Measurements from ENCODE around the gene BBX.

Gene BBX

GRCh38 chr3:107675233-107675900, 152.6 kb downstream of the BBX start:
- Histone ChIP-seq H3K79me1 (ENCODE audit: low read depth, low read length) (no peaks in the 10 kb centered on the region), H2BK12ac (ENCODE audit: low read length) (no peak overlapping the region), H3K14ac (ENCODE audit: low read length) (no peak overlapping the region), H3K36me3 (replicated peaks in 1 of 2; ENCODE audit: control insufficient read depth in 2 of 2, insufficient read depth in 2 of 2, low read length in 2 of 2) (no peaks in the 10 kb centered on the region), H2BK15ac (ENCODE audit: low read length) (no peak overlapping the region), H3K9me3 (replicated peaks in 1 of 2; ENCODE audit: control insufficient read depth in 2 of 2, insufficient read depth in 1 of 2, low read depth in 1 of 2, low read length in 2 of 2) (no peaks in the 10 kb centered on the region), H3K18ac (ENCODE audit: low read length) (no peak overlapping the region), H4K8ac (ENCODE audit: low read depth, low read length) (no peak overlapping the region), H4K91ac (ENCODE audit: low read depth, low read length, poor library complexity) (no peak overlapping the region), H3K4me2 (ENCODE audit: insufficient read depth, low read length, poor library complexity, severe bottlenecking) (no peak overlapping the region), H3K27ac (replicated peaks; ENCODE audit: low read length) (no peak overlapping the region), H3K4ac (ENCODE audit: low read length) (no peak overlapping the region), H2BK5ac (ENCODE audit: low read length) (no peak overlapping the region), H3K23ac (ENCODE audit: low read depth, low read length, poor library complexity) (no peak overlapping the region), H2BK120ac (ENCODE audit: low read depth, low read length) (no peak overlapping the region), H3K4me3 (ENCODE audit: low read length in 2 of 2) (no peak overlapping the region), H2AFZ (ENCODE audit: low read length) (no peak overlapping the region), H3K9ac (ENCODE audit: low read depth, low read length, poor library complexity) (no peak overlapping the region), H3K27me3 (ENCODE audit: control insufficient read depth in 3 of 3, insufficient read depth in 3 of 3, low read depth in 1 of 3, low read length in 3 of 3) (no peaks in the 10 kb centered on the region), H3K4me1 (ENCODE audit: control insufficient read depth in 2 of 2, insufficient read depth in 1 of 2, low read depth in 1 of 2, low read length in 2 of 2) (peaks cover 0 to 2% of the 10 kb centered on the region in 2 donors), H2AK5ac (ENCODE audit: low read depth, low read length) (no peak overlapping the region)
- no CpG with 5 or more reads among the region's 6 CpGs for WGBS, 2 donors (ENCODE audit: extremely low coverage in 2 of 2, insufficient read length in 2 of 2, insufficient replicate concordance in 1 of 2)
- DNase-seq (ENCODE audit: low spot score): no peak

- no peak overlapping the region for H3K4ac ChIP-seq (ENCODE audit: low read length)
- no peak overlapping the region for H4K91ac ChIP-seq (ENCODE audit: low read depth, low read length, poor library complexity)
- DNase-seq (ENCODE audit: low spot score): no peak
- no peak overlapping the region for H2BK120ac ChIP-seq (ENCODE audit: low read depth, low read length)
- no peak overlapping the region for H3K4me2 ChIP-seq (ENCODE audit: insufficient read depth, low read length, poor library complexity, severe bottlenecking)
- H3K9ac ChIP-seq (ENCODE audit: low read depth, low read length, poor library complexity): no peak overlapping the region
- H3K79me1 ChIP-seq (ENCODE audit: low read depth, low read length): no peaks in the 10 kb centered on the region
- H3K36me3 ChIP-seq (replicated peaks in 1 of 2; ENCODE audit: control insufficient read depth in 2 of 2, insufficient read depth in 2 of 2, low read length in 2 of 2): no peaks in the 10 kb centered on the region
- peaks cover 0 to 2% of the 10 kb centered on the region in 2 donors for H3K4me1 ChIP-seq (ENCODE audit: control insufficient read depth in 2 of 2, insufficient read depth in 1 of 2, low read depth in 1 of 2, low read length in 2 of 2)
- peaks cover 0 to 4% of the 10 kb centered on the region in 2 donors for H3K9me3 ChIP-seq (replicated peaks in 1 of 2; ENCODE audit: control insufficient read depth in 2 of 2, insufficient read depth in 1 of 2, low read depth in 1 of 2, low read length in 2 of 2)
- no peak overlapping the region for H2BK15ac ChIP-seq (ENCODE audit: low read length)
- H3K18ac ChIP-seq (ENCODE audit: low read length): no peak overlapping the region
- H2AFZ ChIP-seq (ENCODE audit: low read length): no peak overlapping the region
- H3K27me3 ChIP-seq (ENCODE audit: control insufficient read depth in 3 of 3, insufficient read depth in 3 of 3, low read depth in 1 of 3, low read length in 3 of 3): no peaks in the 10 kb centered on the region
- no peak overlapping the region for H3K23ac ChIP-seq (ENCODE audit: low read depth, low read length, poor library complexity)
- no peak overlapping the region for H3K27ac ChIP-seq (replicated peaks; ENCODE audit: low read length)
- no peak overlapping the region for H2AK5ac ChIP-seq (ENCODE audit: low read depth, low read length)
- no CpG with 5 or more reads among the region's 2 CpGs for WGBS, 2 donors (ENCODE audit: extremely low coverage in 2 of 2, insufficient read length in 2 of 2, insufficient replicate concordance in 1 of 2)
- H4K8ac ChIP-seq (ENCODE audit: low read depth, low read length): no peak overlapping the region
- H3K14ac ChIP-seq (ENCODE audit: low read length): no peak overlapping the region
- H3K4me3 ChIP-seq (ENCODE audit: low read length in 2 of 2): no peak overlapping the region
- H2BK5ac ChIP-seq (ENCODE audit: low read length): no peak overlapping the region
- H2BK12ac ChIP-seq (ENCODE audit: low read length): no peak overlapping the region
These were observed 153.9 kb downstream of the BBX start for GRCh38 chr3:107676469-107677309.

- H2AFZ ChIP-seq (ENCODE audit: low read length): no peak overlapping the region
- no CpG with 5 or more reads among the region's 2 CpGs for WGBS, 2 donors (ENCODE audit: extremely low coverage in 2 of 2, insufficient read length in 2 of 2, insufficient replicate concordance in 1 of 2)
- no peak overlapping the region for H2BK120ac ChIP-seq (ENCODE audit: low read depth, low read length)
- H3K14ac ChIP-seq (ENCODE audit: low read length): no peak overlapping the region
- H2BK15ac ChIP-seq (ENCODE audit: low read length): no peak overlapping the region
- H3K23ac ChIP-seq (ENCODE audit: low read depth, low read length, poor library complexity): no peak overlapping the region
- no peaks in the 10 kb centered on the region for H3K79me1 ChIP-seq (ENCODE audit: low read depth, low read length)
- peaks cover 0 to 4% of the 10 kb centered on the region in 2 donors for H3K9me3 ChIP-seq (replicated peaks in 1 of 2; ENCODE audit: control insufficient read depth in 2 of 2, insufficient read depth in 1 of 2, low read depth in 1 of 2, low read length in 2 of 2)
- no peak overlapping the region for H3K9ac ChIP-seq (ENCODE audit: low read depth, low read length, poor library complexity)
- H3K4me1 ChIP-seq (ENCODE audit: control insufficient read depth in 2 of 2, insufficient read depth in 1 of 2, low read depth in 1 of 2, low read length in 2 of 2): peaks cover 0 to 7% of the 10 kb centered on the region in 2 donors
- H3K4me3 ChIP-seq (ENCODE audit: low read length in 2 of 2): no peak overlapping the region
- H3K27ac ChIP-seq (replicated peaks; ENCODE audit: low read length): no peak overlapping the region
- no peak overlapping the region for H4K8ac ChIP-seq (ENCODE audit: low read depth, low read length)
- H3K36me3 ChIP-seq (replicated peaks in 1 of 2; ENCODE audit: control insufficient read depth in 2 of 2, insufficient read depth in 2 of 2, low read length in 2 of 2): no peaks in the 10 kb centered on the region
- H3K4me2 ChIP-seq (ENCODE audit: insufficient read depth, low read length, poor library complexity, severe bottlenecking): no peak overlapping the region
- H4K91ac ChIP-seq (ENCODE audit: low read depth, low read length, poor library complexity): no peak overlapping the region
- H2BK5ac ChIP-seq (ENCODE audit: low read length): no peak overlapping the region
- DNase-seq (ENCODE audit: low spot score): no peak
- H3K4ac ChIP-seq (ENCODE audit: low read length): no peak overlapping the region
- H3K27me3 ChIP-seq (ENCODE audit: control insufficient read depth in 3 of 3, insufficient read depth in 3 of 3, low read depth in 1 of 3, low read length in 3 of 3): no peaks in the 10 kb centered on the region
- no peak overlapping the region for H3K18ac ChIP-seq (ENCODE audit: low read length)
- H2AK5ac ChIP-seq (ENCODE audit: low read depth, low read length): no peak overlapping the region
- no peak overlapping the region for H2BK12ac ChIP-seq (ENCODE audit: low read length)
These were observed 157.2 kb downstream of the BBX start for GRCh38 chr3:107679921-107680320.

- Histone ChIP-seq H3K4me3 (ENCODE audit: low read length in 2 of 2) (no peak overlapping the region), H2BK5ac (ENCODE audit: low read length) (no peak overlapping the region), H2AK5ac (ENCODE audit: low read depth, low read length) (no peak overlapping the region), H3K27me3 (ENCODE audit: control insufficient read depth in 3 of 3, insufficient read depth in 3 of 3, low read depth in 1 of 3, low read length in 3 of 3) (no peaks in the 10 kb centered on the region), H4K91ac (ENCODE audit: low read depth, low read length, poor library complexity) (no peak overlapping the region), H2AFZ (ENCODE audit: low read length) (no peak overlapping the region), H3K4me2 (ENCODE audit: insufficient read depth, low read length, poor library complexity, severe bottlenecking) (no peak overlapping the region), H3K27ac (replicated peaks; ENCODE audit: low read length) (no peak overlapping the region), H2BK120ac (ENCODE audit: low read depth, low read length) (no peak overlapping the region), H3K9ac (ENCODE audit: low read depth, low read length, poor library complexity) (no peak overlapping the region), H2BK15ac (ENCODE audit: low read length) (no peak overlapping the region), H4K8ac (ENCODE audit: low read depth, low read length) (no peak overlapping the region), H3K4me1 (ENCODE audit: control insufficient read depth in 2 of 2, insufficient read depth in 1 of 2, low read depth in 1 of 2, low read length in 2 of 2) (peaks cover 0 to 12% of the 10 kb centered on the region in 2 donors), H2BK12ac (ENCODE audit: low read length) (no peak overlapping the region), H3K79me1 (ENCODE audit: low read depth, low read length) (no peaks in the 10 kb centered on the region), H3K18ac (ENCODE audit: low read length) (no peak overlapping the region), H3K9me3 (replicated peaks in 1 of 2; ENCODE audit: control insufficient read depth in 2 of 2, insufficient read depth in 1 of 2, low read depth in 1 of 2, low read length in 2 of 2) (peaks cover 0 to 4% of the 10 kb centered on the region in 2 donors), H3K23ac (ENCODE audit: low read depth, low read length, poor library complexity) (no peak overlapping the region), H3K36me3 (replicated peaks in 1 of 2; ENCODE audit: control insufficient read depth in 2 of 2, insufficient read depth in 2 of 2, low read length in 2 of 2) (no peaks in the 10 kb centered on the region), H3K14ac (ENCODE audit: low read length) (no peak overlapping the region), H3K4ac (ENCODE audit: low read length) (no peak overlapping the region)
- no peak for DNase-seq (ENCODE audit: low spot score)
- WGBS, 2 donors (ENCODE audit: extremely low coverage in 2 of 2, insufficient read length in 2 of 2, insufficient replicate concordance in 1 of 2): no CpG with 5 or more reads among the region's 2 CpGs
These were observed 157.9 kb downstream of the BBX start for GRCh38 chr3:107680698-107681097.
